Measurements from ENCODE around the gene CLECL1. TPM values are rescaled to one million over a fixed set of nuclear protein-coding genes. Genes with fewer than 3 reads are reported as not detected.

Gene CLECL1
- total RNA-seq, 2 experiments from 2014 or later, result 73.3 to 114 TPM

DNA sequence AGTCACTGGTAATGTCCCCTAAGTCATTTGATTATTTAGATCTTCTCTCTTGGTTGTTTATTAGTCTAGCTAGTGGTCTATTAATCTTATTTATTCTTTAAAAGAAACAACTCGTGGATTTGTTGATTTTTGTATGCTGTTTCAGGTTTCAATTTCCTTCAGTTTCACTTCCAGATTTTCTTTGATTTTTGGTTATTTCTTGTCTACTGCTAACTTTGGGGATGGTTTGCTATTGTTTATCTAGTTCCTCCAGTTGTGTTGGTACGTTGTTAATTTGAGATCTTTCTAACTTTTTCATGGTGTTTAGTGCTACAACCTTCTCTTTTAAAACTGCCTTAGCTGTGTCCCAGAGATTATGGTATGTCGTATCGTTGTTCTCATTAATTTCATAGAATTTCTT, 46.3 kb upstream of the CLECL1 start:
- BruUV-seq (replicated peaks), result no TSS peak
- no peak for DNase-seq (ENCODE audit: low spot score)
- no peak for TF ChIP-seq EZH2phosphoT487 (IDR thresholded peaks at IDR 0.05; ENCODE audit: borderline replicate concordance, low read depth, low read length)
- no peak for TF ChIP-seq CTCF (conservative IDR thresholded peaks at IDR 0.05; ENCODE audit: low read length)
- Histone ChIP-seq H3K27ac (ENCODE audit: low read depth, low read length, poor library complexity, severe bottlenecking) (no peak overlapping the region), H3K4me2 (ENCODE audit: low read length) (no peak overlapping the region), H3K79me2 (ENCODE audit: insufficient read depth, low read depth, low read length) (no peaks in the 10 kb centered on the region), H3K4me3 (ENCODE audit: low read depth, low read length, poor library complexity, severe bottlenecking) (no peak overlapping the region), H2AFZ (ENCODE audit: low read length) (no peak overlapping the region), H3K9me2 (ENCODE audit: insufficient read depth, low read length) (no peaks in the 10 kb centered on the region), H3K4me1 (ENCODE audit: insufficient read depth, low read length, poor library complexity, severe bottlenecking) (peaks cover 7% of the 10 kb centered on the region), H3K36me3 (ENCODE audit: insufficient read depth, low read length) (no peaks in the 10 kb centered on the region), H3K9me3 (ENCODE audit: low read length) (no peaks in the 10 kb centered on the region), H4K20me1 (ENCODE audit: insufficient read depth, low read length) (no peaks in the 10 kb centered on the region)
- POLR2A ChIA-PET, result interaction anchor here (1.0 kb wide), 1 partner anchor 12 kb away, joined by 5 read pairs; no protein-coding TSS in a partner anchor
- intact Hi-C loops (cut with micrococcal nuclease; ENCODE audit: unreplicated experiment), result no loop called here
- CTCF ChIA-PET (ENCODE audit: unreplicated experiment), result no interaction called here

GRCh38 chr12:9776781-9777180, 43.9 kb upstream of the CLECL1 start:
- no peak overlapping the region for H3K4me2 ChIP-seq (ENCODE audit: low read length)
- H2AFZ ChIP-seq (ENCODE audit: low read length), result no peak overlapping the region
- H3K9me2 ChIP-seq (ENCODE audit: insufficient read depth, low read length), result no peaks in the 10 kb centered on the region
- no peaks in the 10 kb centered on the region for H3K79me2 ChIP-seq (ENCODE audit: insufficient read depth, low read depth, low read length)
- no peak overlapping the region for H3K4me3 ChIP-seq (ENCODE audit: low read depth, low read length, poor library complexity, severe bottlenecking)
- no peak for TF ChIP-seq EZH2phosphoT487 (IDR thresholded peaks at IDR 0.05; ENCODE audit: borderline replicate concordance, low read depth, low read length)
- TF ChIP-seq CTCF (conservative IDR thresholded peaks at IDR 0.05; ENCODE audit: low read length), result no peak
- no peaks in the 10 kb centered on the region for H4K20me1 ChIP-seq (ENCODE audit: insufficient read depth, low read length)
- no peak for DNase-seq (ENCODE audit: low spot score)
- H3K9me3 ChIP-seq (ENCODE audit: low read length), result no peaks in the 10 kb centered on the region
- ChIA-PET POLR2A (interaction anchor here (0.7 kb wide), 2 partner anchors 14 to 676 kb away, joined by 3 to 5 read pairs; no protein-coding TSS in a partner anchor), CTCF (ENCODE audit: unreplicated experiment) (no interaction called here)
- BruUV-seq (replicated peaks), result no TSS peak
- peaks cover 15% of the 10 kb centered on the region for H3K4me1 ChIP-seq (ENCODE audit: insufficient read depth, low read length, poor library complexity, severe bottlenecking)
- H3K36me3 ChIP-seq (ENCODE audit: insufficient read depth, low read length), result no peaks in the 10 kb centered on the region
- H3K27ac ChIP-seq (ENCODE audit: low read depth, low read length, poor library complexity, severe bottlenecking), result no peak overlapping the region
- intact Hi-C loops (cut with micrococcal nuclease; ENCODE audit: unreplicated experiment), result no loop called here

DNA sequence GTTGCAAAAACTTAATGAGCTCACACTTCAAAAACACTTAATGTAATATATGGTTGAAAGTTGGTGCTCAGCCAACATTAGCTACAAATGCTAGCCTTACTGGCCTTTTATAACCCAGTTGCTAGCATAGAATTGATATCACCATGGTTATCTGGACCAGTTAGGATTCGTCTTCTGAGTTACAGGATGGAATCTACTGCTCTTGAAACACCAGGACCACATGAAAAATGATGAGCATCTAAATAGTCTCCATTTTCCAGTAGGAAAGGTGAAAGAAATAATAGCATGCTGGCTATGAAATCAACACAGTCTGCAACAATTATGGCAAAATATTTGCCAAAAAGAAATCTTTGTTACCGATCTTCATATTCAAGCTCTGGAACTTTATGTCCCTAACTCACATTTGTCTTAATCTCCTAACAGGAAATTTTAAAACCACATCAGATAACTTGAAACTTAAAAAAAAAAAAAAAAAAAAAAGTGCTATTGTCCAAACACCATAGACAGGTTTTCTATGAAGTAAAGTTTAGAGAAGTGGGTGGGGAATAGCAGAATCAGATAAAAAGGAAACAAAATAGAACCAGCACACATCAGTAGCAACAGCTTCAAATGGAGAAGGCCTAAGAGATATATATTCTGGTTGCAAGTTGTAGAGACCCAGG, 40.5 kb upstream of the CLECL1 start:
- H3K4me3 ChIP-seq (ENCODE audit: low read depth, low read length, poor library complexity, severe bottlenecking), result no peak overlapping the region
- ChIA-PET CTCF (ENCODE audit: unreplicated experiment) (no interaction called here), POLR2A (interaction anchor here (0.6 to 1.4 kb wide), 5 partner anchors 9 to 541 kb away, joined by 3 to 5 read pairs (median 4); partner anchors contain the start of gene CD69)
- no peak for DNase-seq (ENCODE audit: low spot score)
- H3K27ac ChIP-seq (ENCODE audit: low read depth, low read length, poor library complexity, severe bottlenecking), result no peak overlapping the region
- intact Hi-C loops (cut with micrococcal nuclease; ENCODE audit: unreplicated experiment), result no loop called here
- H4K20me1 ChIP-seq (ENCODE audit: insufficient read depth, low read length), result no peaks in the 10 kb centered on the region
- BruUV-seq (replicated peaks), result no TSS peak
- H3K4me1 ChIP-seq (ENCODE audit: insufficient read depth, low read length, poor library complexity, severe bottlenecking), result peaks cover 12% of the 10 kb centered on the region
- no peak for TF ChIP-seq CTCF (conservative IDR thresholded peaks at IDR 0.05; ENCODE audit: low read length)
- TF ChIP-seq EZH2phosphoT487 (IDR thresholded peaks at IDR 0.05; ENCODE audit: borderline replicate concordance, low read depth, low read length), result no peak
- H3K36me3 ChIP-seq (ENCODE audit: insufficient read depth, low read length), result no peaks in the 10 kb centered on the region
- no peak overlapping the region for H2AFZ ChIP-seq (ENCODE audit: low read length)
- H3K9me2 ChIP-seq (ENCODE audit: insufficient read depth, low read length), result no peaks in the 10 kb centered on the region
- H3K9me3 ChIP-seq (ENCODE audit: low read length), result no peaks in the 10 kb centered on the region
- H3K79me2 ChIP-seq (ENCODE audit: insufficient read depth, low read depth, low read length), result no peaks in the 10 kb centered on the region
- H3K4me2 ChIP-seq (ENCODE audit: low read length), result no peak overlapping the region
